Keratinocyte (primary cell): ENCODE results near the gene ACSL3. TPM values are rescaled to one million over a fixed set of nuclear protein-coding genes. Genes with fewer than 3 reads are reported as not detected.

Experiments
- DNase-seq: peaks from one replicate; pipeline ENCODE4 v3.0.0-alpha.2; 2011; ENCODE audit warnings: low read depth, missing footprints, low spot score
- FAIRE-seq: peaks from 2 replicates; lab custom pipeline; 2011; peaks lifted over from hg19 to GRCh38; lab: Jason Lieb, UNC
- H2AFZ ChIP-seq: 2 replicates; pipeline ENCODE4 v1.6.0; 2012; ENCODE audit warnings: low read length, control low read depth, inconsistent platforms; ENCODE audit not compliant: control insufficient read depth
- H3K27ac ChIP-seq: 2 replicates; pipeline ENCODE4 v1.5.1; 2011; ENCODE audit warnings: low read length; ENCODE audit not compliant: control insufficient read depth, insufficient read depth
- H3K27me3 ChIP-seq: 3 replicates; pipeline ENCODE4 v1.6.0; 2011; ENCODE audit warnings: low read length; ENCODE audit not compliant: control insufficient read depth, insufficient read depth; ENCODE audit errors: extremely low read depth
- H3K36me3 ChIP-seq, 2 experiments: 2 replicates in 1 of 2; 3 replicates in 1 of 2; pipeline ENCODE4 v1.5.1; 2011; ENCODE audit warnings: low read length in 2 of 2, mild to moderate bottlenecking in 1 of 2; ENCODE audit not compliant: control insufficient read depth in 2 of 2, insufficient read depth in 2 of 2; ENCODE audit errors: extremely low read depth in 1 of 2
- H3K4me1 ChIP-seq: 3 replicates; pipeline ENCODE4 v1.5.1; 2011; ENCODE audit warnings: low read length; ENCODE audit not compliant: control insufficient read depth, insufficient read depth; ENCODE audit errors: extremely low read depth
- H3K4me2 ChIP-seq: 3 replicates; pipeline ENCODE4 v1.6.0; 2011; ENCODE audit warnings: low read depth, low read length; ENCODE audit not compliant: control insufficient read depth, insufficient read depth; ENCODE audit errors: extremely low read depth
- H3K4me3 ChIP-seq, 3 experiments: fragments of 200-600 bp in 1 of 3; sonication (generic) in 1 of 3; 2 replicates in 2 of 3; 3 replicates in 1 of 3; pipeline ENCODE4 v1.5.1; 2011 to 2016; ENCODE audit warnings: low read length in 3 of 3, mild to moderate bottlenecking in 3 of 3, control low read depth in 2 of 3, inconsistent platforms in 1 of 3, low read depth in 1 of 3, mixed read lengths in 1 of 3, mixed run types in 1 of 3, moderate library complexity in 1 of 3; ENCODE audit not compliant: control insufficient read depth in 2 of 3, insufficient read depth in 2 of 3; ENCODE audit errors: extremely low read depth in 1 of 3
- H3K79me2 ChIP-seq: 2 replicates; pipeline ENCODE4 v1.6.0; 2012; ENCODE audit warnings: low read length; ENCODE audit not compliant: control insufficient read depth, insufficient read depth
- H3K9ac ChIP-seq: 3 replicates; pipeline ENCODE4 v1.6.0; 2011; ENCODE audit warnings: low read length; ENCODE audit not compliant: control insufficient read depth, insufficient read depth; ENCODE audit errors: extremely low read depth
- H3K9me1 ChIP-seq: 3 replicates; pipeline ENCODE4 v1.6.0; 2011; ENCODE audit warnings: low read length; ENCODE audit not compliant: control insufficient read depth, insufficient read depth; ENCODE audit errors: extremely low read depth
- H3K9me3 ChIP-seq: 2 replicates; pipeline ENCODE4 v1.5.1; 2012; ENCODE audit warnings: low read depth, low read length; ENCODE audit not compliant: control insufficient read depth
- H4K20me1 ChIP-seq: 3 replicates; pipeline ENCODE4 v1.6.0; 2011; ENCODE audit warnings: low read length; ENCODE audit not compliant: control insufficient read depth, insufficient read depth; ENCODE audit errors: extremely low read depth
- EZH2 ChIP-seq: IDR thresholded peaks from one replicate; pipeline ENCODE4 v1.6.1; 2012; ENCODE audit warnings: inconsistent platforms, mild to moderate bottlenecking, low read length, moderate library complexity
- dilution Hi-C: fragments of 300-500 bp; cut with MboI; formaldehyde crosslinking; loops from one replicate; pipeline ENCODE4 v1.7.0; 2020; ENCODE audit warnings: low sequenced_read_pairs; ENCODE audit not compliant: extremely low pct_ligation_motif_present
- polyA plus RNA-seq, 5 experiments: library from polyadenylated mRNA; depleted of rRNA in 3 of 5; stranded (reverse) in 3 of 5; stranded (forward) in 1 of 5; unstranded in 1 of 5; fragments of >200 nt; gene quantifications; 1 replicate in 1 of 5; 2 replicates in 3 of 5; 3 replicates in 1 of 5; pipeline versions ENCODE4 v1.2.1 to v1.2.3, GENCODE V29; 2011 to 2012; ENCODE audit warnings: missing spikeins in 2 of 5, low read depth in 1 of 5, low replicate concordance in 1 of 5
- TF ChIP-seq, protein P1 (sequence below), 3 experiments: IDR thresholded peaks in 1 of 3; conservative IDR thresholded peaks in 1 of 3; optimal IDR thresholded peaks in 1 of 3; 2 replicates in 2 of 3; 3 replicates in 1 of 3; pipeline versions ENCODE3 to v1.5.1; 2011; ENCODE audit warnings: low read length in 3 of 3, mild to moderate bottlenecking in 3 of 3, moderate library complexity in 2 of 3, control low read depth in 1 of 3, inconsistent platforms in 1 of 3; ENCODE audit not compliant: insufficient read depth in 2 of 3; ENCODE audit errors: extremely low read depth in 1 of 3

ACSL3 gene
- polyA plus RNA-seq, 1 donor (not counting 4 experiments of a cell fraction or from before 2014, with no cell fraction given): 197 TPM

DNA sequence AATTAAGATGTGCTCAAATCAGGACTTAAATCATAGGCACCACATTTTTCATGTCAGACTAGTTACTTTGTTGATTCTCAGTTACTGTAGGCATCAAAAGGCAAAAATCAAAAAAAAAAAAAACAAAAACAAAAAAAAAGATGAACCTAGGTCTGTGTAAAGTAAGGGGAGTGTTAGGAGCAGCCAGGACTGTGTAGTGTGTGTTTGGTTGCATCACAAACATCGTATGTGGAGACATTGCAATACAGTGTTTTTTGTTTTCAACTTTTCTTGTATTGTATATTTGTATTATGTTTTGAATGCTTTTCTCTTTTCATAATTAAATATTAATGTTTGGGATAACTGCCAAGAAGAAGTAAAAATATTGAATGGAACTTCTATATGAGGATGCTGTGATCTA, 82.1 kb downstream of the ACSL3 start:
- H3K4me3 ChIP-seq: no peak overlapping the region
- TF ChIP-seq, protein P1, sequence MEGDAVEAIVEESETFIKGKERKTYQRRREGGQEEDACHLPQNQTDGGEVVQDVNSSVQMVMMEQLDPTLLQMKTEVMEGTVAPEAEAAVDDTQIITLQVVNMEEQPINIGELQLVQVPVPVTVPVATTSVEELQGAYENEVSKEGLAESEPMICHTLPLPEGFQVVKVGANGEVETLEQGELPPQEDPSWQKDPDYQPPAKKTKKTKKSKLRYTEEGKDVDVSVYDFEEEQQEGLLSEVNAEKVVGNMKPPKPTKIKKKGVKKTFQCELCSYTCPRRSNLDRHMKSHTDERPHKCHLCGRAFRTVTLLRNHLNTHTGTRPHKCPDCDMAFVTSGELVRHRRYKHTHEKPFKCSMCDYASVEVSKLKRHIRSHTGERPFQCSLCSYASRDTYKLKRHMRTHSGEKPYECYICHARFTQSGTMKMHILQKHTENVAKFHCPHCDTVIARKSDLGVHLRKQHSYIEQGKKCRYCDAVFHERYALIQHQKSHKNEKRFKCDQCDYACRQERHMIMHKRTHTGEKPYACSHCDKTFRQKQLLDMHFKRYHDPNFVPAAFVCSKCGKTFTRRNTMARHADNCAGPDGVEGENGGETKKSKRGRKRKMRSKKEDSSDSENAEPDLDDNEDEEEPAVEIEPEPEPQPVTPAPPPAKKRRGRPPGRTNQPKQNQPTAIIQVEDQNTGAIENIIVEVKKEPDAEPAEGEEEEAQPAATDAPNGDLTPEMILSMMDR (optimal IDR thresholded peaks at IDR 0.05 in 1 of 3, IDR thresholded peaks at IDR 0.05 in 1 of 3, conservative IDR thresholded peaks at IDR 0.05 in 1 of 3; ENCODE audit: extremely low read depth in 1 of 3, insufficient read depth in 2 of 3, low read length in 3 of 3): no peak
- no peak for TF ChIP-seq EZH2
- H3K9me3 ChIP-seq: no peaks in the 10 kb centered on the region
- no peaks in the 10 kb centered on the region for H3K9me1 ChIP-seq
- H4K20me1 ChIP-seq: peaks cover 7% of the 10 kb centered on the region
- H3K27ac ChIP-seq: no peak overlapping the region
- no peak overlapping the region for H2AFZ ChIP-seq
- H3K27me3 ChIP-seq: no peaks in the 10 kb centered on the region
- no peak overlapping the region for H3K9ac ChIP-seq
- peak overlapping the region; percentile 11 for H3K4me2 ChIP-seq
- peaks cover 7 to 10% of the 10 kb centered on the region in 2 experiments for H3K36me3 ChIP-seq
- no peak for FAIRE-seq
- DNase-seq: no peak
- H3K4me1 ChIP-seq: peaks cover 19% of the 10 kb centered on the region
- dilution Hi-C loops: no loop called here
- peaks cover 10% of the 10 kb centered on the region for H3K79me2 ChIP-seq

DNA sequence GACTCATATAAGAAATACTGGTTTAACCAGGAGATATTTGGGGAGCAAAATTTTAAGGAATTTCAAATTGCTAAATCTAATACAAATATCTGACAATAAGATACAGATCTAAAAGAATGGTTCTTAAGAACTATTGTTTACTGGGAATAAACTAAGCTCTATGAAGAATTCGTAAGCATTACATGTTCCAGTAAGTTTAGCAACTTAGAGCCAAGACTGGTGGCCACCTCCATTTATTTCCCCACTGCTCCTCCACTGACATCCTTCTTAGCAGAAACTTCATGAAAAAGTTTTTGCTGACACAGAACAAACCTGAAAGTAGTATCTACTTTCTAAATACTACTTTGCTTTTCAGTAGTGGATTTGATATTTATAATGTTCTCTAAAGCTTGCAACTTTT, 83.0 kb downstream of the ACSL3 start:
- peaks cover 7 to 10% of the 10 kb centered on the region in 2 experiments for H3K36me3 ChIP-seq
- dilution Hi-C loops: no loop called here
- peaks cover 19% of the 10 kb centered on the region for H3K4me1 ChIP-seq
- no peak overlapping the region for H3K4me3 ChIP-seq
- H3K27me3 ChIP-seq: no peaks in the 10 kb centered on the region
- no peak overlapping the region for H3K9ac ChIP-seq
- FAIRE-seq: no peak
- no peak overlapping the region for H3K27ac ChIP-seq
- H3K79me2 ChIP-seq: peaks cover 10% of the 10 kb centered on the region
- TF ChIP-seq, protein P1 (optimal IDR thresholded peaks at IDR 0.05 in 1 of 3, IDR thresholded peaks at IDR 0.05 in 1 of 3, conservative IDR thresholded peaks at IDR 0.05 in 1 of 3; ENCODE audit: extremely low read depth in 1 of 3, insufficient read depth in 2 of 3, low read length in 3 of 3): no peak
- TF ChIP-seq EZH2: no peak
- H3K9me1 ChIP-seq: no peaks in the 10 kb centered on the region
- no peak overlapping the region for H2AFZ ChIP-seq
- H4K20me1 ChIP-seq: peaks cover 7% of the 10 kb centered on the region
- no peak for DNase-seq
- peak overlapping the region; percentile 6 for H3K4me2 ChIP-seq
- no peaks in the 10 kb centered on the region for H3K9me3 ChIP-seq
